Measurements from ENCODE around the gene CIC. TPM values are rescaled to one million over a fixed set of nuclear protein-coding genes. Genes with fewer than 3 reads are reported as not detected.
"Not testable (repeated sequence)": the region's sequence is repeated elsewhere in the genome, so short reads cannot be mapped to it uniquely, and the experiment has no call there.

CIC gene
- polyA plus RNA-seq, 1 donor: 46.0 TPM

DNA sequence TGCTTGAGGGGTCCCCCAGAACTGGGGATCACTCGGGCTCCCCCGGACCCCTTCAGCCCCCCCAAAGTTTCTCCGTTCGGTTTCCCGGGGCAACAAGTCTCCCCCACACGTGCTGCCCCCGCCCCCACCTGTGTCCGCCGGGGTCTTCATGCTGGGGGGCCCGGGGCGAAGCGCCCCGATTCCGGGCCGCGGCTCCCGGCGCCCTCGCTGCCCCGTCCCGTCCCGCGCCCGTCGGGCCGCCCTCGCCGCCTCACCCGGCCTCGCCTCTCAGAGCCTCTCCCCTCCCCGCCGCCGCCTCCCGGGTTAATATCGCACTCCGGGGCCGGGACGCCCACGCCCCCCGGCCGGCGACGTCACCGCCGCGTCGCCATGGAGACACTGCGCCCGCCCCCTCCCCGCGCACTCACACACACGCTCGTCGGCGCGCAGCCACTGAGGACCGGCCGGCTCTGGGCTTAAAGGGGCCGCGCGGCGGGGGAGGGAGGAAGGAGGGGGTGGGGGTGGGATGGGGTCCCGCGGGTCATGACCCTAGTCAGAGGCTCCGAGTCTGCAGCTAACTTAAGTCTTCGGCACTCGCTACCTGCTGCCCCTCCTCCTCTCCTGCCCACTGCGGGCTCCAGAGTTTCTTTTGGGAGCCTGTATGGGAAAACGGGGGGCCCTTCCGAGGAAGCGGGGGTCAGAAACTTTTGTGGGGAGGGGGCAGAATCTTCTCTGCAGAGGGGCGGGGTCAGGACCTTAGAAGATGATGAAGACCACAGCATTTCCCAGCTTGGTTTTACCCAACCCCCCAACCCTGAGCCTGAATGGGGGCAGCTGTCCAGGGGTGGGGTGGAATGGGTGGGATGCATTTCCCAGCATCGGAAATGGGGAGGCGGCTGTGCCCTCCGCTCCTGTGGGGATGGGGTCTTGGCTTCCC lies 13.9 kb upstream of the CIC start, which contains the start of gene ERF:
Gene ERF (minus strand): TSS at position 279 of the 916 bp plus-strand sequence. CDS start 129 bp downstream, at position 150.
- peak; percentile 94 for DNase-seq

DNA sequence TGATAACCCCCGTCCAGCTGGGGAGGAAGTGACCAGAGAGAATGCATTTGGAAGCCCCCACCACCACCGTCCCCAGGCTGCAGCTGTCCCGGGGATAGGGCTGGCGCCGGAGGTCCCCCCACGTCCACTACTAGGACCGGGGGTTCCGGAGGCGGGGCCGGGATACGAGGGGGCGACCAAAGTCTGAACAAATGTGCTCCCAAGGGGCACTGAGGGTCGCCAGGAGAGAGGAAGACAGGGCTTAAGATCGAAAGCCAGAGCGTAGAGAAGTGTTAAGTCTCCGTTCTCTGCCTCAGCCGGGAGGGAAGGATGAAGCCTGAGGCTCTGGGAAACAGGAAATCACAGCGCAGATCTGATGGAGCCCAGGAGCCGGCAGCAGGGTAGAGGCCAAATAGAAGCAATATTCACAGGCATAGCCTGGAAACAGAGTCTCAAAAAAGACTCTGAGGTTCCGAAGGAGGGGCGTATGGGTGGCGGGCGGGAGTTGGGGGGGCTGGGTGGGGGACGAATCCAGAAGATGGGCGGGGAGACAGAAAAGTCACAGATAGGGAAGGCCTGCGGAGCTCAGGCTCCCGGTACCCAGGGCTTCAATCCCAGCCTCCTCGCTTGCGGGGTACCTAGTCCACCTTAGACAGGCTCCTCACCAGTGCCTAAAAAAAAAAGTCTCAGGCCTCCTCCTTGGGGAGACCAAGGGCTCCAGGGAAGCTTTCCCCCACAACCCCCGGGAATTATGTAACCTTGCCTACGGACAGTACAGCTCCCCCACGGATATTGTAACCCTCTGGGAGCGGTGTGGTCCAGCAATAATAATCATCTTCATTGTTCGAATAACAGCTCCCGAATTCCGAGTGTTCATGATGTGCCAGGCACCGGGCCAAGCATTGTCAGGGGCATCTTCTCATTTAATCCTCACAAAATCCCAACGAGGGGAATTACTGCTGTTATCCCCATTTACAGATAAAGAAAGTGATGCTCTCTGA lies 13.0 kb upstream of the CIC start:
- peak; percentile 54 for DNase-seq

DNA sequence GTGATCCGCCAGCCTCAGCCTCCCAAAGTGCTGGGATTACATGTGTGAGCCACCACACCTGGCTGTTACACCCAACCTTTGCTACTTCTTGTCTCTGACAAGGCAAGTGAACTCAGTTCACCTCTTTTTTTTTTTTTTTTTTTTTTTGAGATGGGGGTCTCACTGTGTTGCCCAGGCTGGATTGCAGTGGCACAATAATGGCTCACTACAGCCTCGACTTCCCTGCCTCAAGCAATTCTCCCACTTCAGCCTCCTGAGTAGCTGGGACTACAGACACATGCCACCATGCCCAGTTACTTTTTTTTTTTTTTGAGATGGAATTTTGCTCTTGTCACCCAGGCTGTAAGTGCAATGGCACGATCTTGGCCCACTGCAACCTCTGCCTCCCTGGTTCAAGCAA lies 11.2 kb upstream of the CIC start:
- not testable (repeated sequence) for DNase-seq

DNA sequence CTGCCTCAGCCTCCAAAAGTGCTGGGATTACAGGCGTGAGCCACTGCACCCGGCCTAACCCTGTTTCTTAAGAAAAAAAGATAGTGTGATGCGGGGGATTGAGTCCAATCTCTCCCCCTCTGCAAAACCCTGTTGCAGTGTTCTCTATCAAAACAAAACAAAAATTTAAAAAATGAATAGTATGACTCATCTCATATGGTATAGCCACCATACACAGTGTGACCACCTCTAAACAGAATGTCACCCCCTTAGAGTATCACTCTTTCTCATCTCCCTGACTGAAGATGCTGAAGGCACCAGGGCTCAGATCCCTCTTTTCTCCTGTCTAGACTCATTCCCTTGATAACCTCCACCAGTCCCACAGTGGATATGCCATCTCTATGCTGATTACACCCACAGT lies 7.3 kb upstream of the CIC start:
- DNase-seq: no peak

DNA sequence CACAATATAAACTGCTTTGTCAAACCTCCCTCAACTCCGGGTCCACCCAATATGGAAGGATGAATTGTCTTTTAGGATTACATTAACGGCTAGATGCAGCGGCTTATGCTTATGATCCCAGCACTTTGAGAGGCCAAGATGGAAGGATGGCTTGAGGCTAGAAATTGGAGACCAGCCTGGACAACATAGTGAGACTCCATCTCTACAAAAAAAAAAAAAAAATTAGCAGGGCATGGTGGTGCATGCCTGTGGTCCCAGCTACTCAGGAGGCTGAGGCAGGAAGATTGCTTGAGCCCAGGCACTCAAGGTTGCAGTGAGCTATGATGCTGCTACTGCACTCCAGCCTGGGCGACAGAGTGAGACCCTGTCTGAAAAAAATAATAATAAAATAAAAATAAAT lies 2.9 kb upstream of the CIC start:
- not testable (repeated sequence) for DNase-seq

DNA sequence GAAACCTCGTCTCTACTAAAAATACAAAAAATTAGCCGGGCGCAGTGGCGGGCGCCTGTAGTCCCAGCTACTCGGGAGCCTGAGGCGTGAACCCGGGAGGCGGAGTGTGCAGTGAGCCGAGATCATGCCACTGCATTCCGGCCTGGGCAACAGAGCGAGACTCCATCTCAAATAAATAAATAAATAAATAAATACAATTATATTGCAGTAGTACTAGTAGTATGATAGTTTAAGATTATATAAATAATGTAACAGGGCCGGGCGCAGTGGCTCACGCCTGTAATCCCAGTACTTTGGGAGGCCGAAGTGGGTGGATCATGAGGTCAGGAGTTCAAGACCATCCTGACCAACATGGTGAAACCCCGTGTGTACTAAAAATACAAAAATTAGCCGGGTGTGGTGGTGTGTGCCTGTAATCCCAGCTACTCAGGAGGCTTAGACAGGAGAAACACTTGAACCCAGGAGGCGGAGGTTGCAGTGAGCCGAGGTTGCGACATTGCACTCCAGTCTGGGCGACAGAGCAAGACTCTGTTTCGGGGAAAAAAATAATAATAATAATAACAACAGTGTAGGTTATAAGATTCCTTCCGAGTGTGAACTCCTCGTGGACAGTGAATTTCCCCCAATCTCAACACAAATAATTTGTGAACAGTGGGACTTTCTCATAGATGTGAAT lies 2.0 kb upstream of the CIC start:
- not testable (repeated sequence) for DNase-seq

DNA sequence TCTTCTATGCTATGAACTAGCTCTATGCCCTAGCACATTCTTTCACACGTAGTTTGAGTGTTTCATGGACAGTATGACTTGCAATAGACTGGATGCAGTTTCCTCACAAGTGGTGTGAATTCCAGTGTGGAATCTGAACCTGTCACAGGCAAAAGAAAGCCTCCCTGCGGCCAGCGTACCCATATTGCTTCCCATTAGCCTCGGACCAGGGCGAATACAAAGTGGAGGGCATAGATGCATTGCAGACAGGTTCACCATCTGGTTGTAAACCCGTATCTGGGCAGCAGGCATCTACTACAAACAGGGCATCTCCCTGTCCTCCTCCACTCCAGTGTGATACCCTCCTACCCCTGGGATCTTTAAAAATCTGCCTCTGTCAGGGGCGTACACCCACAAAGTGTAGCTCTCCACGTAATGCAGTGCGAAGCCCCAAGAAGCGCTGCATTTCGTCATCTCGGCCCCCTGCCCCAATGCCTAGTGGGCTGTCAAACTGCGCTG lies 1.4 kb upstream of the CIC start:
- no peak for DNase-seq

DNA sequence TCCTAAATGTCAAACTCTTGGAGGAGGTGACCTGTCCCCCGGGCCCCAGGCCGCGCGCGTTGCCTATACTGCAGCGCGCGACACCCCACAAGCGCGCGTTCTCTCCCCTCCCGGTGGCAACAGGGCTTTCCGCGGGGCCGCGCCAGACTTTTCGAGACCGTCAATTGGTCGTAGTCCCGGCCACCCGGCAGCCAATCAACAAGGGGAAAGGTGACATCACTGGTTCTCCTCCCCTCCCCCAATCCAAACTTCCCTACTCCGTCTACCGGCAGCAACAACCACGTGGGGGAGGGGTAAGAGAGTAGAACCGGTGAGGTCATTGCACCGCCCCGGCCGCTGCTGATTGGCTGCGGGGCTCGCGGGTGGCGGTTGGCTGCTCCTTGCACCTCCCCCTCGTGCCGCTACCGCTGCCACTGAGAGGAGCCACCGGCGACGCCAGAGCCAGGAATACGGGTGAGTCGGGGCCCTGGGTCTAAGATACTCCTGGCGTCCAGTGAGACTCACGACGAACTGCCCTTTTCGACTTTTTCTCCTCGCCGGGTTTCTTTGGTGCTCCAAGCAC lies 829 bp upstream of the CIC start:
- DNase-seq: peak; percentile 100

DNA sequence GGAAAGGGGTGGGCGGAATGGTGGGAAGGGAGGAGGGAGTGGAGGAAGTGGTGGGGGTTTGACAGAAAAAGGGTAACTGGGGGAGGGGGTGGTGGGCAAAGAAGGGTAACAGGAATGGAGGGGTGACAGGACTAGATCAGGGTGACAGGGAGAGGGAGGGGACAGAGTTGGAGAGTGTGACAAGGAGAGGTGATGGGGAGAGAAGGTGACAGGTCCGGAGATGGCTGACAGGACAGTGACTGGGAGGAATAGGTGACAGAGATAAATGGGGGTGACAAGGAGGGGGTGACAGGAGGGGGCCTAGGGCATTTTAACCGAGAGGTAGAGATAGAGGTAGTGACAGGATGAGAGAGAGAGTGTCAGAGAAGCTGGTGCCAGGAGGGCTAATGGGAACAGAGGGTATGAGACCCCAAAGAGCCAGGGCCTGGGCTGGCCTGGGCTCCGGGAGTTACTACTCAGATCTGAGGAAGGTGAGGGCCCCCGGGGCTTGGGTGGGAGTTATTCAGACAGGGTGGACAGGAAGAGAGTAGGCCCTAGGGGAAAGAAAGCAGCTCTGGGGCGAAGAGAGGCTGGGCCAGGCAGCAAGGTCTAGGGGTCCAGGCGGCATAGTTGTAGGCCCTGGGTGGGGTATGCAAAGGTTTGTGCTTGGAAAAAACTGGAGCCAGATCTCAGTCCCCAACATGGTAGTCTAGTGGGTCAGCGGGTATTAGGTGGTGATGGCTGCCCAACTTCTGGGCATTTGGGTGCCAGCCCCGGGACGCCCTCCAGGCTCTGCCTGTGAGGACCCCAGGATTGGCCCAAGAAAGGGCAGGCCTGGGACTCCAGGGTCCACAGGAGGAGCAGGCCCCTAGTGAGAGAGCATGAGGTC lies 660 bp downstream of the CIC start:
- no peak for DNase-seq

DNA sequence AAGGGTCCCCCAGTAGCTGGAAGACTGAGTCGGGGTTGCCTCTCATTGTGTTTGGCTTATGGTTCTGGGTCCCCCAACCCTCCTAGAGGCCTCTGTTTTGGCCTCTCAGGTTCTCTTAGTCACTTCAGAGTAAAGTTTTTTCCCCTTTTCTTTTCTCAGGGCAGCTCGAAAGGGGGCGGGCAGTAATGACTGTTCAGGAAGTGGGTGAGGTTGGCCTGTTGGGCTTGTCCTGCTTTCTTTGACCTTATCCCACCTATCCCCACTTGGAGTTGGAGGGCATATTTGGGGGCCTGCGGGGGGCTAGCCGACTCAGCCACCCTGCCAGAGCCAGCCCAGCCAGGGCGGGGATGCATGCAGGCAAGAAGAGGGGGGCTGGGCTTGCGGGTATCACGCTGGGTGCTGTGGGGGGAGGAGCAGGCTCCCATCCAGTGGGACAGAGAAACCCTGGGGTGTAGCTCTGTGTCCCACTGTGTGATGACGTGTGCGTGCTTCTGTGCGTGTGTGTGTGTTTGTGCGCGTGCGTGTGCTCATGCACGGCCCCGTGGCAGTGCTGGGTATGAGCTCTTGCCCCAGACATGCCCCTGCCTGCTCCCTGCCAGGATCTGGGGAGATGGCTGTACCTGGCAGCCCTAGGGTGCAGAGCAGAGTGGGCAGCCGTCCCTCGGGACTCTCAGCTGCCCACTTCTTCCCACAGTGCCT lies 1.4 kb downstream of the CIC start:
- DNase-seq: no peak

DNA sequence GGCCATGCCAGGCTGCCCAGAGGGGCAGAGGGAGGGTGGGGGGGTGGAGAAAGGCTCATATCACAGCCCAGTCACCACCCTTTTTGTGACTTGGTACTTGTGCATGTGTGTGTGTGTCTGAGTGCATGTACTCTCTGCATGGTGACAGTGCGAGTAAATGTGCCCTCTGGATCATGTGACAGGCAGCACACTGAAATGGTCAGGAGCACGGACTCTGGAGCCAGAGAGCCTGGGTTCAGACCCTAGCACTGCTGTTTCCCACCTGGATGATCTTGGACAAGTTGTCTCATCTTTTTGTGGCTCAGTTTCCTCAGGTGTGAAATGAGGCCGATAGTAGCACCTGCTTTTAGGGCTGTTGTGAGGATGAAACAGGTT lies 2.0 kb downstream of the CIC start:
- DNase-seq: no peak

DNA sequence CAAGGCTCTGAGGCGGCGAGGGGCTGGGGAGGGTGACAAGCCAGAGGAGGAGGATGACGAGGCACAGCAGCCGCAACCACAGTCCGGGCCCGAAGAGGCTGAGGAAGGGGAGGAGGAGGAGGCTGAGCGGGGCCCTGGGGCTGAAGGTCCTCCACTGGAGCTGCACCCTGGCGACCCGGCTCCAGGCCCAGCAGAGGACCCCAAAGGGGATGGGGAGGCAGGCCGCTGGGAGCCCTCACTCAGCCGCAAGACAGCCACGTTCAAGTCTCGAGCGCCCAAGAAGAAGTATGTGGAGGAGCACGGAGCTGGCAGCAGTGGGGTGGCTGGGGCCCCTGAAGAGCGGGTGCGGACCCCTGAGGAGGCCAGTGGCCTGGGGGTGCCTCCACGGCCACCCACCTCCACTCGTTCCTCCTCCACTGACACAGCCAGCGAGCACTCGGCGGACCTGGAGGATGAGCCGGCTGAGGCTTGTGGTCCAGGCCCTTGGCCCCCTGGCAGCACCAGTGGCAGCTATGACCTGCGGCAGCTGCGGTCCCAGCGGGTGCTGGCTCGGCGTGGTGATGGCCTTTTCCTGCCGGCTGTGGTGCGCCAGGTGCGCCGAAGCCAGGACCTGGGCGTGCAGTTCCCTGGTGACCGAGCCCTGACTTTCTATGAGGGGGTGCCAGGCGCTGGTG lies 2.9 kb downstream of the CIC start:
- no peak for DNase-seq

DNA sequence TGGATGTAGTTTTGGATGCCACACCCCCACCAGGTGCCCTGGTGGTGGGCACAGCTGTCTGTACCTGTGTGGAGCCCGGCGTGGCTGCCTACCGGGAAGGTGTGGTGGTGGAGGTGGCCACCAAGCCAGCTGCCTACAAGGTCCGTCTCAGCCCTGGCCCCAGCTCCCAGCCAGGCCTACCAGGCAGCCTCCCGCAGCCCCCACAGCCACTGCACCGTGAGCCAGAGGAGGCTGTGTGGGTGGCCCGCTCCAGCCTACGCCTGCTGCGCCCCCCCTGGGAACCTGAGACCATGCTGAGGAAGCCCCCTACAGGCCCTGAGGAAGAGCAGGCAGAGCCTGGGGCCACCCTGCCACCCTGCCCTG lies 3.5 kb downstream of the CIC start:
- no peak for DNase-seq

DNA sequence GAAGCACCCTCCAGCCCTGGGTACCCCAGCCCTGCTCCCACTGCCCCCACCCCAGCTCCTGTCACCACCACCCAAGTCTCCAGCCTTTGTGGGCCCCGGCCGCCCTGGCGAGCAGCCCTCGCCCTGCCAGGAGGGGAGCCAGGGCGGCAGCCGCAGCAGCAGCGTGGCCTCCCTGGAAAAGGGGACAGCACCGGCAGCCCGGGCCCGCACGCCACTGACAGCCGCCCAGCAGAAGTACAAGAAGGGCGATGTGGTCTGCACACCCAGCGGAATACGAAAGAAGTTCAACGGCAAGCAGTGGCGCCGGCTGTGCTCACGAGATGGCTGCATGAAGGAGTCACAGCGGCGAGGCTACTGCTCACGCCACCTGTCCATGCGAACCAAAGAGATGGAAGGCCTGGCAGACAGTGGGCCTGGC lies 3.9 kb downstream of the CIC start:
- no peak for DNase-seq

DNA sequence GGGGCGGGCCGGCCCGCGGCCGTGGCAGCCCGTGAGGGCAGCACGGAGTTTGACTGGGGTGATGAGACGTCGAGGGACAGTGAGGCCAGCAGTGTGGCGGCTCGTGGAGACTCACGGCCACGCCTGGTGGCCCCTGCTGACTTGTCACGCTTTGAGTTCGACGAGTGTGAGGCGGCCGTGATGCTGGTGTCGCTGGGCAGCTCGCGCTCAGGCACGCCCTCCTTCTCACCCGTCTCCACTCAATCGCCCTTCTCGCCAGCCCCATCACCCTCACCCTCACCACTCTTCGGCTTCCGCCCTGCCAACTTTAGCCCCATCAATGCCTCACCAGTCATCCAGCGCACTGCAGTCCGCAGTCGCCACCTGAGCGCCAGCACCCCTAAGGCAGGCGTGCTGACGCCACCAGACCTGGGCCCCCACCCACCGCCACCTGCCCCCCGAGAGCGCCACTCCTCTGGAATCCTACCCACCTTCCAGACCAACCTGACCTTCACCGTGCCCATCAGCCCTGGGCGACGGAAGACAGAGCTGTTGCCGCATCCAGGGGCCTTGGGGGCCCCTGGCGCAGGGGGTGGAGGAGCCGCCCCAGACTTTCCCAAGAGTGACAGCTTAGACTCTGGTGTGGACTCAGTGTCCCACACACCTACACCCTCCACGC lies 4.5 kb downstream of the CIC start:
- no peak for DNase-seq

DNA sequence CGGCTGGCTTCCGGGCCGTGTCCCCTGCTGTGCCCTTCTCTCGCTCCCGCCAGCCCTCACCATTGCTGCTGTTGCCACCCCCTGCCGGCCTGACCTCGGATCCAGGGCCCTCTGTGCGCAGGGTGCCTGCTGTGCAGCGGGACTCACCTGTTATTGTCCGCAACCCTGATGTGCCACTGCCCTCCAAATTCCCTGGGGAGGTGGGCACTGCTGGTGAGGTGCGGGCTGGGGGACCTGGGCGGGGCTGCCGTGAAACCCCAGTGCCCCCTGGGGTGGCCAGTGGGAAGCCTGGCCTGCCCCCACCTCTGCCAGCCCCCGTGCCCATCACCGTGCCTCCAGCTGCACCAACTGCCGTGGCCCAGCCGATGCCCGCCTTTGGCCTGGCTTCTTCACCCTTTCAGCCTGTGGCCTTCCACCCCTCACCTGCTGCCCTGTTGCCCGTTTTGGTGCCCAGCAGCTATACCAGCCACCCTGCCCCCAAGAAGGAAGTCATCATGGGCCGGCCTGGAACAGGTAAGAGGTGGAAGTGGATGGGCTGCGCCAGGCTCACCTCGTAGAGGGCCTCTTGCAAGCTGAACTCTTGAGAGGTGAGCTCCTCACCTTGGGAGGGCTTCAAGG lies 5.1 kb downstream of the CIC start:
- no peak for DNase-seq

DNA sequence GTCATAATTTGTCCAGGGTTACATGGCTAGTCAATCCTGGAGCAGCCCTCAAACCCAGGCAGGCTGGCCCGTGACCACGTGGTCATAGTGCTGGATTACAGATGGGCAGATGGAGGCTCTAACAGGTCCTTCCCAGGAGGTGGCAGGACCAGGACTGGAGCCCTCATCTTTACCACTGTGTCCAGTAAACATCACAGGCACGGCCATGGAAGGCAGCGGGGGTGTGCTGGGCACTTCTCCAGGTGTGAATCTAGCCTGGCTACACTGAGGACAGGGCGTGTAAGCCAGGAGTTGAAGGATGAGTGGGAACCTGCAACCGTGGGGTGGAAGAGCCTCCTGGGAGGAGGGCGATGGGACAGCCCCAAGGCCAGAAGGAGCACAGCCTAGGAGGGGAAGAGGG lies 6.1 kb downstream of the CIC start:
- DNase-seq: no peak

DNA sequence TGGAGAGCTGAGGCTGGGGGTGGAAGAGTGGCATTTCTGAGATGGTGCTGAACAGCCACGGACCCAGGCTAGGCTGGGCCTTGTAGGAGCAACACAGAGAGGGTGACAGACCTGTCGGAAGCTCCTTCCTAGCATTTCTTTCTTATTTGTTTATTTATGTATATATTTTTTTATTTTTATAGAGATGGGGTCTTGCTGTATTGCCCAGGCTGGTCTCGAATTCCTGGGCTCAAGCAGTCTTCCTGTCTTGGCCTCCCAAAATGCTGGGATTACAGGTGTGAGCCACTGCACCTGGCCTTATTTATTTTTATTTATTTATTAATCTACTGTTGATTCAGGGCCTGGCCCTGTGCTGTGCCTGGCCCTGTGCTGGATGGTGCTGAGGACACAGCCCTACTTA lies 6.5 kb downstream of the CIC start:
- DNase-seq: no peak

DNA sequence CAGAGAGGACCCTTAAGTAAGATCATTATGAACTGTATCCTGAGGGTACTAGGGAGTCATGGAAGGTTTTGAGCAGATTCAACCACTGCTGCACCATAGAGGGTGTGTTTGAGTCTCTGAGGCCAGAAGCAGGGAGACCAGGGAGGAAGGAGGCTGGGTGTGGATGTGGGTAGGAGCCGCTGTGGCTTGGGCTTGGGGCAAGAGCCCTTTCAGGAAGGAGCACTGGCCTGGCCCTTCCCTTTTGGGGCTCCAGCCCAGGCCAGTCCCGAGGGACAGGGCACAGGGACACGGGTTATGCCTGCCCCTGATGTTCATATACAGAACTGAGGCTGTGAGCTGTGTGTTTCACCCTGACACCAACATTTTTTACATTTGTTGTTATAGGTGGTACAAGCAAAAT lies 7.2 kb downstream of the CIC start:
- DNase-seq: no peak
